HT1080 (cell line): ENCODE measurements around the gene CCDC88C. TPM values are rescaled to one million over a fixed set of nuclear protein-coding genes. Genes with fewer than 3 reads are reported as not detected.

ENCODE experiments used
- DNase-seq: peaks from one replicate; pipeline ENCODE4 v3.0.0-alpha.2; 2015; ENCODE audit warnings: low read depth
- total RNA-seq: library from RNA; depleted of rRNA; stranded (reverse); fragments of >200 nt; shearing (Covaris generic); gene quantifications from 2 replicates; pipeline ENCODE4 v1.2.3, GENCODE V29; 2014

CCDC88C gene
- total RNA-seq, 1 experiment from 2014 or later = 13.2 TPM

- no peak for DNase-seq
Observed at GRCh38 chr14:91380610-91381371, 36.8 kb downstream of the CCDC88C start.

GRCh38 chr14:91380123-91380522 is 37.5 kb downstream of the CCDC88C start:
- no peak for DNase-seq

GRCh38 chr14:91379579-91379932 is 38.1 kb downstream of the CCDC88C start:
- DNase-seq = no peak

GRCh38 chr14:91378930-91379578 is 38.6 kb downstream of the CCDC88C start:
- DNase-seq = no peak

- DNase-seq = peak; percentile 13
Observed at GRCh38 chr14:91377700-91378652, 39.6 kb downstream of the CCDC88C start.

GRCh38 chr14:91376547-91377477 is 40.8 kb downstream of the CCDC88C start:
- DNase-seq = no peak

- no peak for DNase-seq
Observed at GRCh38 chr14:91375720-91376452, 41.7 kb downstream of the CCDC88C start.

- no peak for DNase-seq
Observed at GRCh38 chr14:91374879-91375702, 42.5 kb downstream of the CCDC88C start.

- DNase-seq = no peak
Observed at GRCh38 chr14:91374287-91374878, 43.2 kb downstream of the CCDC88C start.

GRCh38 chr14:91373591-91374254 is 43.9 kb downstream of the CCDC88C start:
- peak; percentile 50 for DNase-seq

- peak; percentile 24 for DNase-seq
Observed at GRCh38 chr14:91372671-91373495, 44.7 kb downstream of the CCDC88C start.

- DNase-seq = no peak
Observed at GRCh38 chr14:91371990-91372375, 45.6 kb downstream of the CCDC88C start.

- no peak for DNase-seq
Observed at GRCh38 chr14:91371011-91371989, 46.3 kb downstream of the CCDC88C start.

- DNase-seq = no peak
Observed at GRCh38 chr14:91369628-91370445, 47.8 kb downstream of the CCDC88C start.

- no peak for DNase-seq
Observed at GRCh38 chr14:91368776-91369416, 48.7 kb downstream of the CCDC88C start.
